Endothelial cell (in vitro differentiated cells): Measurements from ENCODE around the gene ADAM12. TPM values are rescaled to one million over a fixed set of nuclear protein-coding genes. Genes with fewer than 3 reads are reported as not detected.

Experiments
- DNase-seq: peaks from one replicate; pipeline ENCODE4 v3.0.0; 2021; ENCODE audit warnings: low spot score
- H3K27ac Mint-ChIP-seq: one replicate; pipeline ENCODE4 v1.8.0; 2021; ENCODE audit warnings: mixed read lengths, inconsistent platforms; ENCODE audit not compliant: unreplicated experiment
- H3K27me3 Mint-ChIP-seq: one replicate; pipeline ENCODE4 v1.8.0; 2021; ENCODE audit warnings: mild to moderate bottlenecking, moderate library complexity, mixed read lengths, inconsistent platforms; ENCODE audit not compliant: unreplicated experiment
- H3K36me3 Mint-ChIP-seq: one replicate; pipeline ENCODE4 v1.8.0; 2021; ENCODE audit warnings: mild to moderate bottlenecking, low read depth, mixed read lengths, inconsistent platforms; ENCODE audit not compliant: unreplicated experiment
- H3K4me1 Mint-ChIP-seq: one replicate; pipeline ENCODE4 v1.8.0; 2021; ENCODE audit warnings: mild to moderate bottlenecking, mixed read lengths, inconsistent platforms; ENCODE audit not compliant: unreplicated experiment
- H3K4me3 Mint-ChIP-seq: one replicate; pipeline ENCODE4 v1.8.0; 2021; ENCODE audit warnings: mild to moderate bottlenecking, mixed read lengths, inconsistent platforms; ENCODE audit not compliant: unreplicated experiment
- H3K9me3 Mint-ChIP-seq: one replicate; pipeline ENCODE4 v1.8.0; 2021; ENCODE audit warnings: mixed read lengths, inconsistent platforms; ENCODE audit not compliant: unreplicated experiment
- CTCF ChIP-seq: fragments of 200-600 bp; sonication (generic); IDR thresholded peaks from one replicate; pipeline ENCODE4 v1.5.0; 2021; ENCODE audit warnings: antibody characterized with exemption; ENCODE audit not compliant: unreplicated experiment
- total RNA-seq: library from RNA; stranded (reverse); fragmentation: NEBNext Ultra II Directional; extraction: Animal tissue kit (Norgen Biotek cat#: 25700); gene quantifications from one replicate; pipeline ENCODE4 v1.2.1, GENCODE V29; 2021; ENCODE audit not compliant: unreplicated experiment

Gene ADAM12
- total RNA-seq, 1 donor from 2014 or later = 9.0 TPM

DNA sequence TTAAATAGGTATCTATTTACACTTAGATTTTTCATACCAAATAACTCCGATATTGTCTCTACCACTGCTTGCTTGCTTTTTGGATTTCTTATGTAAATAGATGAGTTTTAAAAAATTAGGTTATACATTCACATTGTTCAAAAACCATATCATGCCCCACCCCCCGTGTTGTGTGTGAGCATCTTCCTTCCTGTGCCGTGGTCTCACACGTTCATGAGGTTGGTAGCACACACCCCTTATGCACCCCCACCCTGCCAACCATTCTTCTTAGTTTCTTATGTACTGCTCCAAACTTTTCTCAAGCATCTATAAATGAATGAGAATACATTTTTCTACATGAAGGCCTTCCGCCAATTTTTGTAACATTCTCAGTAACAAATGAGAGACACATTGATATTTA is 376.3 kb downstream of the ADAM12 start:
- TF ChIP-seq CTCF = no peak
- Mint-ChIP-seq H3K4me3 (no peak overlapping the region), H3K4me1 (peaks cover 11% of the 10 kb centered on the region), H3K27me3 (peaks cover 3% of the 10 kb centered on the region), H3K36me3 (peaks cover 1% of the 10 kb centered on the region), H3K27ac (no peak overlapping the region), H3K9me3 (no peaks in the 10 kb centered on the region)
- DNase-seq = no peak

- Mint-ChIP-seq H3K9me3 (no peaks in the 10 kb centered on the region), H3K27me3 (peaks cover 3% of the 10 kb centered on the region), H3K4me1 (peaks cover 11% of the 10 kb centered on the region), H3K4me3 (no peak overlapping the region), H3K27ac (no peak overlapping the region), H3K36me3 (no peaks in the 10 kb centered on the region)
- TF ChIP-seq CTCF = no peak
- DNase-seq = no peak
Observed at GRCh38 chr10:126009650-126010049, 378.6 kb downstream of the ADAM12 start.

- H3K4me1 Mint-ChIP-seq = peaks cover under 1% of the 10 kb centered on the region
- no peak for TF ChIP-seq CTCF
- DNase-seq = no peak
- no peaks in the 10 kb centered on the region for H3K9me3 Mint-ChIP-seq
- no peak overlapping the region for H3K27ac Mint-ChIP-seq
- no peak overlapping the region for H3K4me3 Mint-ChIP-seq
- no peaks in the 10 kb centered on the region for H3K36me3 Mint-ChIP-seq
- no peaks in the 10 kb centered on the region for H3K27me3 Mint-ChIP-seq
Observed at GRCh38 chr10:126006906-126007305, 381.4 kb downstream of the ADAM12 start.

GRCh38 chr10:126006264-126006663 is 382.0 kb downstream of the ADAM12 start:
- DNase-seq = no peak
- Mint-ChIP-seq H3K4me3 (no peak overlapping the region), H3K9me3 (no peaks in the 10 kb centered on the region), H3K27me3 (no peaks in the 10 kb centered on the region), H3K36me3 (no peaks in the 10 kb centered on the region), H3K4me1 (no peaks in the 10 kb centered on the region), H3K27ac (no peak overlapping the region)
- no peak for TF ChIP-seq CTCF

DNA sequence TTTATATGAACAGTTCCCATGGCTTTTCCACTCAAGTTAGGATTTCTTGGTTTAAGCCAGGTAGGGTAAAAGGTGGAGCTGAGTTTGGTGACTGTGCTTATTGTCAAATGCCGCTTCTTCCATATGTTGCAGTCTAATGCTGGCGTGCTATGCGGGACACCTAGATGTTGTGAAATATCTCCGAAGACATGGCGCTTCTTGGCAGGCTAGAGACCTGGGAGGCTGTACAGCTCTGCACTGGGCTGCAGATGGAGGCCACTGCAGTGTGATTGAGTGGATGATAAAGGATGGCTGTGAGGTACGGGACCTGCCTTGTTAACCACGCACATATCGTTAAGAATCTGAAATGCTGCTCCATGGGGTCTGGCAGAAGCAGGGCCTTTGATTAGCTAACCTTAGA is 383.5 kb downstream of the ADAM12 start:
- no peak for DNase-seq
- no peak overlapping the region for H3K4me3 Mint-ChIP-seq
- H3K9me3 Mint-ChIP-seq = no peaks in the 10 kb centered on the region
- H3K27ac Mint-ChIP-seq = no peak overlapping the region
- no peaks in the 10 kb centered on the region for H3K27me3 Mint-ChIP-seq
- H3K36me3 Mint-ChIP-seq = no peaks in the 10 kb centered on the region
- no peaks in the 10 kb centered on the region for H3K4me1 Mint-ChIP-seq
- TF ChIP-seq CTCF = no peak
